ENCODE measurements around the gene LMOD1.
A peak's percentile ranks its signal among the peaks of the same experiment; 100 is the strongest.

Gene LMOD1

DNA sequence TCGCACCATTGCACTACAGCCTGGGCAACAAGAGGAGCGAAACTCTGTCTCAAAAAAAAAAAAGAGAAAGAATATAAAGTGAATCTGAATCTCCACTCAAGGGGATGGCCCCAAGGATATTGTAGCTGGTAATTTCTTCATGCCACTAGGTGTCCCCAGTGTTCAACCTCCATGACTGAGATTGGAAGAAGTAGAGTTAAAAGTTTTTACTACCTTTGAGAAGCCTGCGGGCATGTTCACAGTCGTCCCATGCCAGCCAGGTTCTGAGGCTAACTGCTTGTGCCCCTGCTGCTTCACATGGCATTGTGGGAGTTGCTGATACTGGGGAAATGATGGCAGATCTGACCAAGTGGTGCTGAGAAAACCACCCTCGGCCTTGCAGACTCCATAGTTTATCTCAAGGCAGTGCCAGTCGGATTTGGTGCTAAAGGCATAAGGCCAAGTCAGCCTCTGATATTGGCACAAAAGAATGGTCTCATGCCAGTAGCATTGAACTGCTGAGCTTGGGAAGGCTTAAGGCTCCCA is 68.4 kb downstream of the LMOD1 start:
- H2AFZ ChIP-seq (ENCODE audit: low read depth, low read length): no peak overlapping the region
- no peaks in the 10 kb centered on the region for H3K79me2 ChIP-seq (ENCODE audit: insufficient read depth, low read length)
- no peaks in the 10 kb centered on the region for H4K20me1 ChIP-seq (ENCODE audit: insufficient read depth, low read length)
- H3K27ac ChIP-seq (ENCODE audit: low read length): no peak overlapping the region
- no peaks in the 10 kb centered on the region for H3K9me3 ChIP-seq (ENCODE audit: insufficient read depth, low read length, severe bottlenecking)
- no peak overlapping the region for H3K4me2 ChIP-seq (ENCODE audit: insufficient read depth, low read length)
- peaks cover 41% of the 10 kb centered on the region for H3K36me3 ChIP-seq (ENCODE audit: insufficient read depth, low read length)
- no peak overlapping the region for H3K9ac ChIP-seq (ENCODE audit: low read depth, low read length)
- H3K4me3 ChIP-seq (ENCODE audit: low read depth in 1 of 2, low read length in 2 of 2): no peak overlapping the region
- H3K4me1 ChIP-seq (ENCODE audit: insufficient read depth, low read length): no peaks in the 10 kb centered on the region
- no peak for TF ChIP-seq EZH2 (IDR thresholded peaks at IDR 0.05; ENCODE audit: borderline replicate concordance, low read depth, low read length, severe bottlenecking)
- TF ChIP-seq, protein P1, sequence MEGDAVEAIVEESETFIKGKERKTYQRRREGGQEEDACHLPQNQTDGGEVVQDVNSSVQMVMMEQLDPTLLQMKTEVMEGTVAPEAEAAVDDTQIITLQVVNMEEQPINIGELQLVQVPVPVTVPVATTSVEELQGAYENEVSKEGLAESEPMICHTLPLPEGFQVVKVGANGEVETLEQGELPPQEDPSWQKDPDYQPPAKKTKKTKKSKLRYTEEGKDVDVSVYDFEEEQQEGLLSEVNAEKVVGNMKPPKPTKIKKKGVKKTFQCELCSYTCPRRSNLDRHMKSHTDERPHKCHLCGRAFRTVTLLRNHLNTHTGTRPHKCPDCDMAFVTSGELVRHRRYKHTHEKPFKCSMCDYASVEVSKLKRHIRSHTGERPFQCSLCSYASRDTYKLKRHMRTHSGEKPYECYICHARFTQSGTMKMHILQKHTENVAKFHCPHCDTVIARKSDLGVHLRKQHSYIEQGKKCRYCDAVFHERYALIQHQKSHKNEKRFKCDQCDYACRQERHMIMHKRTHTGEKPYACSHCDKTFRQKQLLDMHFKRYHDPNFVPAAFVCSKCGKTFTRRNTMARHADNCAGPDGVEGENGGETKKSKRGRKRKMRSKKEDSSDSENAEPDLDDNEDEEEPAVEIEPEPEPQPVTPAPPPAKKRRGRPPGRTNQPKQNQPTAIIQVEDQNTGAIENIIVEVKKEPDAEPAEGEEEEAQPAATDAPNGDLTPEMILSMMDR (IDR thresholded peaks at IDR 0.05; ENCODE audit: borderline replicate concordance, extremely low read depth, low read length, poor library complexity, severe bottlenecking): peak; percentile 65
- ATAC-seq (ENCODE audit: insufficient read depth, low read depth): peak; percentile 60; the same call in 2 of the 3 replicates
- H3K27me3 ChIP-seq (ENCODE audit: insufficient read depth, low read length, poor library complexity): no peaks in the 10 kb centered on the region
- peak; percentile 35 for DNase-seq

DNA sequence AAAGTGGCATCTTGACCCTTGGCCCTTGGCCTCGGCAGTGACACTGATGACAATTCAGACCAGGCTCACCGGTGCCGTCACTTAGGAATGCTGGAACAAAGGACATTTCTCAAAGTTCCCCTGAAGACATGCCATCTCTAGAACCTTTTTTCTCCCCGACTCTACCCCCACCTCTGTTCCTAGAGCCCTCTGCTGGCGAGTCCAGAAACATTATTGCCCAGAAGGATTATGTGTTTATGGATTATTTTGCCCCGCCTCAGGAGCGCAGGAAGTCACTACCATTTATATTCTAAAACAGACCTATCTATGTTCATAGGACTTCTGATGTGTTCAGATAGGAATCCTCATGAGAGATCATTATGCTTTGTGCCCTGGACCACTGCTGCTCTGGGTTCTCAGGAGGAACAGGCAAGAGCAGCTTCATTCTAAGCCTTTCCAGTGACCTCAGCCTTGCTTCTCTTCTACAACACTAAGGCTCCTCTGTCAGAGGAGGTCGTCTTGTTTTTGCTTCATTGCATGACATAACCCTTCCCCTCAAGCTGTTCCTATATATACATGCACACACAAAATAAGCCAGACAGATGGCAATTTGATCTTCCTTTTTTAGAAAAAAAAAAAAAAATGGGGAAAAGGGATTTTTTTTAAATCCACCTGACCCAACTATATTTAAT is 70.1 kb downstream of the LMOD1 start:
- H3K27ac ChIP-seq (ENCODE audit: low read length): no peak overlapping the region
- no peaks in the 10 kb centered on the region for H3K27me3 ChIP-seq (ENCODE audit: insufficient read depth, low read length, poor library complexity)
- no peaks in the 10 kb centered on the region for H4K20me1 ChIP-seq (ENCODE audit: insufficient read depth, low read length)
- DNase-seq (no peak), ATAC-seq (ENCODE audit: insufficient read depth, low read depth) (no peak)
- no peaks in the 10 kb centered on the region for H3K79me2 ChIP-seq (ENCODE audit: insufficient read depth, low read length)
- no peak overlapping the region for H3K9ac ChIP-seq (ENCODE audit: low read depth, low read length)
- H3K36me3 ChIP-seq (ENCODE audit: insufficient read depth, low read length): peaks cover 58% of the 10 kb centered on the region
- no peak overlapping the region for H2AFZ ChIP-seq (ENCODE audit: low read depth, low read length)
- H3K4me2 ChIP-seq (ENCODE audit: insufficient read depth, low read length): no peak overlapping the region
- no peaks in the 10 kb centered on the region for H3K4me1 ChIP-seq (ENCODE audit: insufficient read depth, low read length)
- TF ChIP-seq EZH2 (IDR thresholded peaks at IDR 0.05; ENCODE audit: borderline replicate concordance, low read depth, low read length, severe bottlenecking): no peak
- TF ChIP-seq, protein P1 (IDR thresholded peaks at IDR 0.05; ENCODE audit: borderline replicate concordance, extremely low read depth, low read length, poor library complexity, severe bottlenecking): peak; percentile 33
- H3K9me3 ChIP-seq (ENCODE audit: insufficient read depth, low read length, severe bottlenecking): no peaks in the 10 kb centered on the region
- no peak overlapping the region for H3K4me3 ChIP-seq (ENCODE audit: low read depth in 1 of 2, low read length in 2 of 2)

DNA sequence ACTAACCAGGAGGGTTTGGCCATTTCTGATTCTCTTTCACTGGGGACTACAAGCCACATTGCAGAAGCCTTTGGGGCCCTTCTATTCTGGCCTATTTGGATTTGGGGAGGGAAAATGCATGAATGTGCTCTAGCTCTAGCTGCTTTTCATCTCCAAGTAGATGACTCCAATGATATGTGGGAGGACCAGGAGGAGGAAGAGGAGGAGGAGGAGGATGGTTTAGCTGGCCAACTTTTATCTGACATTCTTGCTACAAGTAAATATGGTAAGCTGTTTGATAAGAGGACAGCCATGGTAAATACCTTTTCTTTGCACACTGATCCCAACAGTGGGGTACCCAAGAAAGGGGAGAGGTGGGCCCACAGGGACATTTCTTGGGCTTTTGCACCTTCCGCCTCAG is 71.7 kb downstream of the LMOD1 start:
- Histone ChIP-seq H3K27me3 (ENCODE audit: insufficient read depth, low read length, poor library complexity) (no peaks in the 10 kb centered on the region), H3K4me2 (ENCODE audit: insufficient read depth, low read length) (no peak overlapping the region), H3K4me3 (ENCODE audit: low read depth in 1 of 2, low read length in 2 of 2) (no peak overlapping the region), H4K20me1 (ENCODE audit: insufficient read depth, low read length) (no peaks in the 10 kb centered on the region), H3K9me3 (ENCODE audit: insufficient read depth, low read length, severe bottlenecking) (no peaks in the 10 kb centered on the region), H3K79me2 (ENCODE audit: insufficient read depth, low read length) (no peaks in the 10 kb centered on the region), H2AFZ (ENCODE audit: low read depth, low read length) (no peak overlapping the region), H3K27ac (ENCODE audit: low read length) (no peak overlapping the region), H3K36me3 (ENCODE audit: insufficient read depth, low read length) (peaks cover 74% of the 10 kb centered on the region), H3K9ac (ENCODE audit: low read depth, low read length) (no peak overlapping the region), H3K4me1 (ENCODE audit: insufficient read depth, low read length) (no peaks in the 10 kb centered on the region)
- no peak for ATAC-seq (ENCODE audit: insufficient read depth, low read depth)
- no peak for TF ChIP-seq EZH2 (IDR thresholded peaks at IDR 0.05; ENCODE audit: borderline replicate concordance, low read depth, low read length, severe bottlenecking)
- TF ChIP-seq, protein P1 (IDR thresholded peaks at IDR 0.05; ENCODE audit: borderline replicate concordance, extremely low read depth, low read length, poor library complexity, severe bottlenecking): no peak
- DNase-seq: no peak

Measured in DND-41 (cell line).